WTC11 (cell line): Measurements from ENCODE around the gene NBAS. TPM values are rescaled to one million over a fixed set of nuclear protein-coding genes. Genes with fewer than 3 reads are reported as not detected.

Source experiments
- AFF4 ChIP-seq: sonication (generic); formaldehyde crosslinking; IDR thresholded peaks from 2 replicates; pipeline ENCODE4 v1.8.1; 2023; ENCODE audit warnings: mild to moderate bottlenecking, missing genetic modification reagents, borderline replicate concordance
- ATF2 ChIP-seq: sonication (generic); formaldehyde crosslinking; IDR thresholded peaks from 2 replicates; pipeline ENCODE4 v1.8.1; 2022; ENCODE audit warnings: low read depth, missing genetic modification reagents, borderline replicate concordance
- CBFB ChIP-seq: sonication (generic); formaldehyde crosslinking; IDR thresholded peaks from 2 replicates; pipeline ENCODE4 v1.8.1; 2022; ENCODE audit warnings: mild to moderate bottlenecking, low read depth, missing genetic modification reagents
- E2F5 ChIP-seq: sonication (generic); formaldehyde crosslinking; IDR thresholded peaks from 2 replicates; pipeline ENCODE4 v1.8.1; 2022; ENCODE audit warnings: mild to moderate bottlenecking, moderate library complexity, missing genetic modification reagents
- FOXK1 ChIP-seq: sonication (generic); formaldehyde crosslinking; IDR thresholded peaks from 2 replicates; pipeline ENCODE4 v1.8.0; 2022; ENCODE audit warnings: mild to moderate bottlenecking, moderate library complexity, missing genetic modification reagents
- GABPB1 ChIP-seq: sonication (generic); formaldehyde crosslinking; IDR thresholded peaks from 2 replicates; pipeline ENCODE4 v1.8.1; 2023; ENCODE audit warnings: mild to moderate bottlenecking, missing genetic modification reagents
- HMGXB4 ChIP-seq: sonication (generic); formaldehyde crosslinking; IDR thresholded peaks from 2 replicates; pipeline ENCODE4 v1.8.1; 2023; ENCODE audit warnings: mild to moderate bottlenecking, moderate library complexity, missing genetic modification reagents
- JAZF1 ChIP-seq: fragments of 250-450 bp; sonication (Bioruptor Pico); IDR thresholded peaks from 2 replicates; pipeline ENCODE4 v1.9.0; 2021; ENCODE audit warnings: moderate library complexity, mild to moderate bottlenecking, inconsistent platforms
- MLX ChIP-seq: sonication (generic); formaldehyde crosslinking; IDR thresholded peaks from 2 replicates; pipeline ENCODE4 v1.8.1; 2023; ENCODE audit warnings: mild to moderate bottlenecking, missing genetic modification reagents, moderate library complexity
- MYBL2 ChIP-seq: sonication (generic); formaldehyde crosslinking; IDR thresholded peaks from 2 replicates; pipeline ENCODE4 v1.8.1; 2023; ENCODE audit warnings: mild to moderate bottlenecking, moderate library complexity, missing genetic modification reagents
- NFATC4 ChIP-seq: fragments of 250-450 bp; sonication (Bioruptor Pico); IDR thresholded peaks from 2 replicates; pipeline ENCODE4 v1.9.0; 2021; ENCODE audit warnings: mild to moderate bottlenecking
- NR3C1 ChIP-seq: sonication (generic); formaldehyde crosslinking; conservative IDR thresholded peaks from 2 replicates; pipeline ENCODE4 v1.8.1; 2023; ENCODE audit warnings: low read depth, mild to moderate bottlenecking, missing genetic modification reagents
- PREB ChIP-seq: sonication (generic); formaldehyde crosslinking; IDR thresholded peaks from 2 replicates; pipeline ENCODE4 v1.8.1; 2022; ENCODE audit warnings: mild to moderate bottlenecking, missing genetic modification reagents, moderate library complexity, borderline replicate concordance
- PRRX2 ChIP-seq: fragments of 250-450 bp; sonication (Bioruptor Pico); IDR thresholded peaks from 2 replicates; pipeline ENCODE4 v1.8.0; 2021; ENCODE audit warnings: mild to moderate bottlenecking
- SP1 ChIP-seq: sonication (generic); formaldehyde crosslinking; conservative IDR thresholded peaks from 2 replicates; pipeline ENCODE4 v1.8.1; 2022; ENCODE audit warnings: missing genetic modification reagents
- TCF7 ChIP-seq: sonication (generic); formaldehyde crosslinking; IDR thresholded peaks from 2 replicates; pipeline ENCODE4 v1.8.0; 2022; ENCODE audit warnings: mild to moderate bottlenecking, low read depth, missing genetic modification reagents, moderate library complexity
- USF2 ChIP-seq: sonication (generic); formaldehyde crosslinking; IDR thresholded peaks from 2 replicates; pipeline ENCODE4 v1.8.1; 2023; ENCODE audit warnings: mild to moderate bottlenecking, missing genetic modification reagents, moderate library complexity
- ZMAT4 ChIP-seq: fragments of 250-450 bp; sonication (Bioruptor Pico); IDR thresholded peaks from 2 replicates; pipeline ENCODE4 v1.9.0; 2021; ENCODE audit warnings: mild to moderate bottlenecking
- ZNF219 ChIP-seq: sonication (generic); formaldehyde crosslinking; IDR thresholded peaks from 2 replicates; pipeline ENCODE4 v1.8.0; 2023; ENCODE audit warnings: missing genetic modification reagents, mild to moderate bottlenecking, borderline replicate concordance
- ZNF232 ChIP-seq: sonication (generic); formaldehyde crosslinking; IDR thresholded peaks from 2 replicates; pipeline ENCODE4 v1.8.0; 2022; ENCODE audit warnings: mild to moderate bottlenecking, missing genetic modification reagents
- ZNF317 ChIP-seq: sonication (generic); formaldehyde crosslinking; IDR thresholded peaks from 2 replicates; pipeline ENCODE4 v1.8.1; 2023; ENCODE audit warnings: low read depth, mild to moderate bottlenecking, moderate library complexity, missing genetic modification reagents, borderline replicate concordance
- ZNF423 ChIP-seq: fragments of 250-450 bp; sonication (Bioruptor Pico); IDR thresholded peaks from 2 replicates; pipeline ENCODE4 v2.1.2; 2022; ENCODE audit warnings: mild to moderate bottlenecking, moderate library complexity
- total RNA-seq: library from RNA; stranded (reverse); gene quantifications from 3 replicates; pipeline ENCODE4 v1.2.3, GENCODE V29; 2021

NBAS gene
- total RNA-seq, 1 experiment from 2014 or later = 32.3 TPM

- TF ChIP-seq E2F5 (peak; percentile 86), SP1 (peak; percentile 94), MLX (CRISPR knock-in tag) (peak; percentile 52; the same call in 1 of the 2 replicates), AFF4 (CRISPR knock-in tag) (no peak; the same call in 1 of the 2 replicates), ATF2 (CRISPR knock-in tag) (no peak), NFATC4 (no peak), FOXK1 (CRISPR knock-in tag) (peak; percentile 85; the same call in 1 of the 2 replicates), ZNF317 (0 out of 2 replicates have a peak, but pooled peaks have one; percentile 28), CBFB (CRISPR knock-in tag) (no peak), ZNF423 (no peak), HMGXB4 (CRISPR knock-in tag) (peak; percentile 96), PRRX2 (CRISPR knock-in tag) (no peak), NR3C1 (CRISPR knock-in tag) (0 out of 2 replicates have a peak, but pooled peaks have one; percentile 72), ZNF232 (peak; percentile 75), TCF7 (CRISPR knock-in tag) (no peak; the same call in 1 of the 2 replicates), ZMAT4 (CRISPR knock-in tag) (0 out of 2 replicates have a peak, but pooled peaks have one; percentile 23), ZNF219 (CRISPR knock-in tag) (0 out of 2 replicates have a peak, but pooled peaks have one; percentile 17), USF2 (CRISPR knock-in tag) (peak; percentile 20; the same call in 1 of the 2 replicates), GABPB1 (CRISPR knock-in tag) (peak; percentile 97), JAZF1 (CRISPR knock-in tag) (no peak), PREB (CRISPR knock-in tag) (peak; percentile 22; the same call in 1 of the 2 replicates), MYBL2 (CRISPR knock-in tag) (peak; percentile 90; the same call in 1 of the 2 replicates)
These were observed 30.7 kb upstream of the NBAS start, which contains the start of gene DDX1 (continued) for GRCh38 chr2:15591692-15592463.
